Activated CD8-positive, alpha-beta memory T cell treated with anti-CD3 and anti-CD28 coated beads for 1 hour (primary cell): Measurements from ENCODE around the gene C5orf52.
"Not testable (repeated sequence)": the region's sequence is repeated elsewhere in the genome, so short reads cannot be mapped to it uniquely, and the experiment has no call there.

Source experiments
- DNase-seq, 2 donors: peaks; one replicate each; pipeline ENCODE4 v3.0.0-alpha.2; 2020; ENCODE audit warnings: low read depth in 1 of 2; ENCODE audit errors: extremely low read depth in 1 of 2

The C5orf52 gene

DNA sequence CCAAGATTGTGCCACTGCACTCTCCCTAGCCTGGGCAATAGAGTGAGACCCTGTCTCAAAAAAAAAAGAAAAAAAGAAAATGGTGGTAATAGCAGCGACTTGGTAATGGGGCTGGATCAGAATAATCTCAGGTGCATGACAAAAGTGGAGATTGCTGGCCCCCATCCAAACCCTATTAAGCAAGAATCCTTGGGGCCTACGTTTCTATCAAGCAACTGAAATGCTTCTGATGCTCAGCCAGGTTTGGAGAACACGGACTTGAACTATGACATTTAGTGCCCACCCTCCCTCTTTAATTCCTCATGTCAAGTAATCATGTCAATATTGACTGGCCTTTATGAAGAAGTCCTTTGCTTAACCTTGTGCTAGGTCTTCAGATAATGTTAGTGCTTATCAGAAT, 6.6 kb downstream of the C5orf52 start:
- DNase-seq = no peak

- DNase-seq = no peak
Measured at GRCh38 chr5:157679801-157680200, 8.5 kb downstream of the C5orf52 start.

DNA sequence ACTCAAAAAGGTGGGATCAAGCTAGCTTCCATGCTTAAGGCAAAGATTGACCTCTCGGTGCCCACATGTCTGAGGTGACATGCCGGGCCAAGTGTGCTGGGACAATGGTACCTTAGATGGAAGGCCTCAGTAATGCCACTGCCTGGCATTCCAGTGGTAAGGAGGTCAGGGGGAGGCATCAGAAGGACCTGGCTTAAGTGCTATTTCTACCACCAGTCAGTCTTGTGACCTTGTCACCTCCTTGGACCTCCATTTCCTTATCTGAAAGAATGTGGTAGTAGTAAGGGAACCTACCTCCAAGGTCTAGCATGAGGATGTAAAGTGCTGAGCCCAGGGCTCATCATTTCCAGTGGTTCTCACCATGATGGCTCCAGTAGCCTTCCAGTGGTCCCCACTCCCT, 8.9 kb downstream of the C5orf52 start:
- no peak for DNase-seq

- DNase-seq = no peak
Measured at GRCh38 chr5:157681048-157681447, 9.7 kb downstream of the C5orf52 start.

DNA sequence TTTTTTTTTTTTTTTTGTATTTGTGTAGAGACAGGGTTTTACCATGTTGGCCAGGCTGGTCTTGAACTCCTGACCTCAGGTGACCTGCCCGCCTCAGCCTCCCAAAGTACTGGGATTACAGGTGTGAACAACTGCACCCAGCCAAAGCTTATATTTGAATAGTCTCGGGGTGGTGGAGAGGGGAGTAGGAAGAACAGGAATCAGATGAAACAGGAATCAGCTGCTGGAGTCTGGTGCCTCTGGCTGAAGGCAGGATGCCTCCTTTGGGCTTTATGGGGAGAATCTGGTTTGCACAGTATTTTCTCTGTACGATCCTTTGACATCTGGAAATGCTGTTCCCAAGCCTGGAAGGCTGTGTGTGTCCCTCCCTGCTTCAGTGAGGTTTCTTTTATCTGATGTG, 10.9 kb downstream of the C5orf52 start:
- no peak for DNase-seq

DNA sequence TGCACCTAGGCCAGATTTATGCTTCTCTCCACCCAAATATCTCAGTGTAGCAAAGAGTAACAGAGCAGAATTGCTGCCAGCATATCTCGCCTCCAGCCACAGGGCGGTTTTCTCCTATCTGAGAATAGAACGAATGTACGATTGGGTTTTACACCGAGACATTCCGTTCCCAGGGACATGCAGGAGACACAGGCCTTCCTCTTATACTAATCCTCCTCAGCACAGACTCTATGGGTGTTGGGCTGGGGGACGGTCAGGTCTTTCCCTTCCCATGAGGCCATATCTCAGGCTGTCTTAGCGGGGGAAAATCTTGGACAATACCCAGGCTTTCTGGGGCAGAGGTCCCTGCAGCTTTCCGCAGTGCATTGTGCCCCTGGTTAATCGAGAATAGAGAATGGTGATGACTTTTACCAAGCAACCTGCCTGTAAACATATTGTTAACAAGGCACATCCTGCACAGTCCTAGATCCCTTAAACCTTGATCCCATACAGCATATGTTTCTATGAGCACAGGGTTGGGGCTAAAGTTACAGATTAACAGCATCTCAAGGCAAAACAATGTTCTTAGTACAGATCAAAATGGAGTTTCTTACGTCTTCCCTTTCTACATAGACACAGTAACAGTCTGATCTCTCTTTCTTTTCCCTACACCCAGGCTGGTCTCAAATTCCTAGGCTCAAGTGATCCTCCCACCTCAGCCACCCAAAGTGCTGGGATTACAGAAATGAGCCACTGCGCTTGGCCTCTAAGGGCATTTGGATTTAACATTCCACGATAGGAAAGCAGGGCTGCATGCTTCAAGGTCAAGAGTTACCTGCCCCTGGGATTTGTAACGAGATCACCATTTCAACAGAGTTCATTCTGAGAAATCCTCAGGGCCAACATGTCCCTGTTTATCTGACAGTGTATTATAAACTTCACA, 15.2 kb downstream of the C5orf52 start:
- not testable (repeated sequence) for DNase-seq

GRCh38 chr5:157687198-157687554, 15.8 kb downstream of the C5orf52 start:
- DNase-seq = no peak

- no peak for DNase-seq
Measured at GRCh38 chr5:157689942-157690689, 18.8 kb downstream of the C5orf52 start.

DNA sequence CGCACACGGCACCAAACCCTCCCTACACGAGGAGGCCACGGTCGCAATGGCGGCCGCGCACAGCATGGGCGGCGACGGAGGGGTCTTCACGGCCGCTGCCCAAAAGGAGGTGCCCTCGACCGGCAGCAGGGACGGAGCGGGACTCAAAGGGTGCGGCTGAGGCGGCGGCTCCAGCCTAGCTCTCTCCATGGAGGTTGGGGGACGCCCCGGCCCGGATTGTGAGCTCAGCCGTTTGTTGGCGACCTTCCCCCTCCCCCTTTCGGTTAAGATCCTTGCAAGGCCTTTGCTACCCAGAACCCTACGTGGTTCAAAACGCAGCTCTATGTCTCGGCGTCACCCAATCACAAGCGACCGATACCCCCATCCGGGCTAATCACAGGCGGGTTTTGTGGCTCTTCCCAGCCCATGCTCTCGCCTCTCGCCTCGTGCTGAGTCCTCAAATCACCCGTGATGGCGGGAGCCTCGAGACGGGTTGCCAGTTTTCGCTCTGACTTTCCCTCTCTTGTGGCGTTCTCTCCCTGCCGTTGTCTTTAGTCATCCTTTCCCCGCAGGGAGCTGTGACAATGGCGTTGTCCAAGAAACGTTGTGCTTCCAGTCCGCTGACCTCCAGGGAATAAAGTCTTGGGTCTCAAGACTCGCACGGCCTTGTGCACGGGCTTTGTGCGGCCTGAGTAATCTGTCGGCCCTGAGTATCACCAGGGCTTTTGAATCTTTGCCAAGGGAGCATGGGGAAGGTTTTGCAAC, 19.5 kb downstream of the C5orf52 start:
- DNase-seq = no peak

- DNase-seq = not testable (repeated sequence)
Measured at GRCh38 chr5:157693816-157694215, 22.5 kb downstream of the C5orf52 start.

- not testable (repeated sequence) for DNase-seq
Measured at GRCh38 chr5:157696154-157696553, 24.8 kb downstream of the C5orf52 start.

DNA sequence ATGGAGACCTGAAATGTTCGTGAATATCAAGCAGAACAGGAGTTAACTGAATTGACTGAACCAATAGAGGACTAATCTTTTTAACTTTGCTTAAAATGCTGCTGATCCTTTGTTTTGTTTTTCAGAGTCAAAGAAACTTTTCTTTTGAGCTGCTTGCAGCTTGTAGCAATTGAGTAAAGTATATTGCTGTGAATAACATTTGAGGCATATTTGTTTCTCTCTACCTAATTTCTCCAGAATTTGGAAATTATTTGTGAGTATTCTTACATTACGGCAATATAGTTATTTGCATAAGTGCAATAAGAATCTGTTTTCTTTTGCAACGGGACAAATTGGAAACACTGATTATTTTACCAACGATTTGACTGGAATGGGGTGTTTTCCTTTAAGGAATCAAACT, 27.3 kb downstream of the C5orf52 start:
- not testable (repeated sequence) for DNase-seq

DNA sequence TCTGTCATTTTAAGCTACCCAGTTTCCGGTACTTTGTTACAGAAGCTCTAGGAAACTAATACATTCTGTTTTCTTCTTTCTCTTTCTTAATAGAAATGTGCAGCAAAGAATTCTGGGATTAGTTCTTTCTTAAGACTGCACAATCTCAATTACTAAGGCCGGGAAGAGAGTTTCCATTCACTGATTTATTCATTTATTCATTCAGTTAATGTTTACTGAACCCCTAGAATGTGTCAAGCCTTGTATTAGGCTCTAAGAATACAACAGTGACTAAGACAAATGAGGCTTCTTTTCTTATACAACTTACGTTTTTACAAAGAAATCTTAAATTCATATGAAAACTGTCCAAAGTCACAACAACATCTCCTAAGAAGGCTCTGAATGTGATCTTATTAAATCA, 32.4 kb downstream of the C5orf52 start:
- DNase-seq = no peak

DNA sequence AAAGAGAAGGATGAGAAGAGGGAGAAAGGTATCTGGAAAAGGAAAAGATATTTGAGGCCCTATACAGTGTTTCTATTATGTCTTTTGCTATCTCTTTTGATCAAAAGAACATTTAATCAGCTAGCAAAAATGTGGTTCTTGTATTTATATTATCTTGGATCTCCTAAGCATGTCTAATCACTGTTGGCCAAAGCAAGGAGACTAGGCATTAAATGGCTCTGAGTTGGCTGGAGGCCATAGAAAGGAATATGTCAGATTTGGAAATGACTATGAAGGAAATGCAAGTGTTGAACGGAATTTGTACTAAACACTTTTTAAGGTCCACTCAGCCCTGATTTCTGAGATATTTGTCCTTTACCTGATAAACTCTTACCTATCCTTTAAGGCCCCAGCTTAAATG, 37.5 kb downstream of the C5orf52 start:
- DNase-seq = no peak

DNA sequence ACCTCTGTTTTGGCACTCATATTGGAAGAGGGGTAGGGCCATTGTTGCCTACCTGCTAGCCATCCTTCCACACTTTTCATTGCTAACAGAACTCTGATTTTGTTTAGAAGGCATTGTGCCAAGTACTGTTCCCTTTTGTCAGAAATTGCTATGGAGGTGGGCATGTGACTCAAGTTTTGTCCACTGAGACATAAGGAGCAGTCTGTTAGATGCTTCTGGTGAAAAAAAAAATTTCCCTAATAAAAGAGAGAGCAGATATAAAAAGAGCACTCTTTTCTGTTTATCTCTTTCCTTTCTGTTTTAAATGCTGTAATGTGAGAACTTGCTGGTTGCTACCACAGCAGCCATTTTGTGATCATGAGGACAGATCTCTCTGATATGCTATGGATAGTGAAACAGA, 38.0 kb downstream of the C5orf52 start:
- no peak for DNase-seq

- DNase-seq = no peak
Measured at GRCh38 chr5:157710431-157710830, 39.1 kb downstream of the C5orf52 start.

- DNase-seq = no peak
Measured at GRCh38 chr5:157710882-157711281, 39.5 kb downstream of the C5orf52 start.

DNA sequence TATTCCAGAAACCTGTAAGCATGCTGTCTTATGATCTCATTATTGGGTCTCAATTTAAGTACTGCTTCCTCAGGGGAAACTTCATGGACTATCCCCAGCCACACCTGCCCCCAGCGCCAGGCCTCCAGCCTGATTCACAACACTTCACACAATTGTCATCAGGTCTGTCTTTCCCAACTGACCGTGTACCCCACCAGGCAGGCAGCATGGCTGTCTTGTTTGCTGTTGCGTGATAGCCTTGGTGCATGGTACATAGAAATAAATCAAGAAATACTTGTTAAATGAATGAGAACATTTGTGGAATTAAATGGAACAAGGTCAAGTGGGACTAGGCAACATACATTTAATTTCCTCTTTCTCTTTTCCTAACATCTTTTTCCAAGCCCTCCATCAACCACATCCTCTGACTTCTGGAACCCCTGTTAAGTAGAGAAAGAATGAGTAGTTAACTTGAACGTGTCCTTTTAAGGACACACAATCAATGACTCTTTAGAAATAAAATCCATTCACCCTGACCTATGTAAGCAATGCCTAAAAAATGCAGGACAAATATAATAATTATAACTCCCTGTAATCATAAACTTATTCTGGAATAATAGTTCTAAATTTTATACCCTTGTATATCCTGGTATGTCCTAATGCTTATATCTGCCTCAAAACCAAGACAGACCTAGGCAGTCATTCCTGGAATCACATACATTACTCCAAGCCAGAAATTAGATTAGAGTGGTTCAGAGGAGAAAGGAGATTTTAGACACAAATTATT, 42.7 kb downstream of the C5orf52 start:
- DNase-seq = no peak

GRCh38 chr5:157714596-157714864, 43.2 kb downstream of the C5orf52 start:
- DNase-seq = no peak

GRCh38 chr5:157718519-157718918, 47.2 kb downstream of the C5orf52 start:
- no peak for DNase-seq

- DNase-seq = no peak
Measured at GRCh38 chr5:157719245-157719644, 47.9 kb downstream of the C5orf52 start.
